HK-2 (cell line): ENCODE measurements around the gene WNT3A.
"Not testable (repeated sequence)": the region's sequence is repeated elsewhere in the genome, so short reads cannot be mapped to it uniquely, and the experiment has no call there.

Experiments
- DNase-seq: peaks from one replicate; pipeline ENCODE4 v3.0.0-alpha.2; 2018; ENCODE audit not compliant: unreplicated experiment

Gene WNT3A, protein sequence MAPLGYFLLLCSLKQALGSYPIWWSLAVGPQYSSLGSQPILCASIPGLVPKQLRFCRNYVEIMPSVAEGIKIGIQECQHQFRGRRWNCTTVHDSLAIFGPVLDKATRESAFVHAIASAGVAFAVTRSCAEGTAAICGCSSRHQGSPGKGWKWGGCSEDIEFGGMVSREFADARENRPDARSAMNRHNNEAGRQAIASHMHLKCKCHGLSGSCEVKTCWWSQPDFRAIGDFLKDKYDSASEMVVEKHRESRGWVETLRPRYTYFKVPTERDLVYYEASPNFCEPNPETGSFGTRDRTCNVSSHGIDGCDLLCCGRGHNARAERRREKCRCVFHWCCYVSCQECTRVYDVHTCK

DNA sequence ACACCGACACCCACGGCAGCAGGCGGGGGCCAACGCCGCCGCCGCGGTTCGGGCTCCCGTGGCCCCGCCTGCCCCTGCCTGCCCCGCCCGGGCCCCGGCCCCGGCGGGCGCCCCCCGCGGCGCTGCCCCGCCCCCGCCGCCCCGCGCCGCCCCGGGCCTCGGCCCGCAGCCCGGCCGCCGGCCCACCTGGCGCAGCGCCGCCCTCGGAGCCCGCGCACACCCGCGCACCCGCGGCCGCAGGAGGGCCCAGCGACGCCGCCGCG is at the start of gene WNT3A:
Gene WNT3A, plus strand, starts transcription at position 213 of the 263 bp plus-strand sequence. CDS start 131 bp downstream, outside the sequence.
- DNase-seq = no peak

DNA sequence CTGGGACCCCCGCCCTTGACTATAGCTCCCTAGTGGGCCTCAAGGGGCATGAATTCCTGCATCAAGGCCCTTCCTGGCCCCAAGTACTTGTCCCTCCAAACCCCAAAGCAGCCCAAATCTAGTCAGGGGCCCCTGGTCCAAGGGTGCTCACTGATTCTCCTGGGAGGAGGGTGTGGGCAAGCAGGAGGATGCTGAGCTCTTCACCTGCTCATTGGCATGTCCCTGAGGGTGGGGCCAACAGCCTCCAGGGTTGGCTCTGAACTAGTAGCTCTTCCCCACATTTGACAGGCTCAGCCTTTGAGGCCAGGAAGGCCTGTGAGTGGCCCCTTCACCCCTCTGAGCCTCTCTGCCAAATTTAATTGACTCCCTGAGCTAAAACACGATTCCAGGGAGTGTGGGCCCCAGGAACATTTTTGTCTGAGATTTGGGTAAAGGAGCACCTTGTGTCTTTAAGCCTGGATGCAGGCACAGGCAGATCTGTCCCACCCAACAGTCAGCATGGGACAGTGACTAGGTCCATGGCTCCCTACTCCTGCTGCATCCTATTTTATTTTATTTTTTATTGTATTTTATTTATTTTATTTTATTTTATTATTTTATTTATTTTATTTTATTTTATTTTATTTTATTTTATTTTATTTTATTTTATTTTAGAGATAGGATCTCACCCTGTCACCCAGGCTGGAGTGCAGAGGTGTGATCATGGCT is 48.0 kb upstream of the WNT3A start:
- DNase-seq = no peak

DNA sequence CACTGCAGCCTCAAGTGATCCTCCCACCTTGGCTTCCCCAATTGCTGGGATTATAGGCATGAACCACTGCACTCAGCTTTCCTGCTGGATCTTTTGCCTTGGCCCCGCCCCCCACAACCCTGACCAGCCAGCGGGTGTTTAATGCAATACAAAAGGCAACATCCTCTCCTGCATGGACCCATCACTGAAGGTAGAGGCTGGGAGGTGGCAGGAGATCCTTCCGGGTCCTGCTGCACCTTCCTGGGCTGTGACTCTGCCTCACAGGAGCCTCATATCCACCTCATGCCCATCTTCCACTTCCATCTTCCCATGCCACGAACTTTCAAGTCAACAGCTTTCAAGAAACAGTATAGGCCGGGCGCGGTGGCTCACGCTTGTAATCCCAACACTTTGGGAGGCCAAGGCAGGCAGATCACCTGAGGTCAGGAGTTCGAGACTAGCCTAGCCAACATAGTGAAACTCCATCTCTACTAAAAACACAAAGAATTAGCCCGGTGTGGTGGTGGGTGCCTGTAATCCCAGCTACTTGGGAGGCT is 47.4 kb upstream of the WNT3A start:
- no peak for DNase-seq

DNA sequence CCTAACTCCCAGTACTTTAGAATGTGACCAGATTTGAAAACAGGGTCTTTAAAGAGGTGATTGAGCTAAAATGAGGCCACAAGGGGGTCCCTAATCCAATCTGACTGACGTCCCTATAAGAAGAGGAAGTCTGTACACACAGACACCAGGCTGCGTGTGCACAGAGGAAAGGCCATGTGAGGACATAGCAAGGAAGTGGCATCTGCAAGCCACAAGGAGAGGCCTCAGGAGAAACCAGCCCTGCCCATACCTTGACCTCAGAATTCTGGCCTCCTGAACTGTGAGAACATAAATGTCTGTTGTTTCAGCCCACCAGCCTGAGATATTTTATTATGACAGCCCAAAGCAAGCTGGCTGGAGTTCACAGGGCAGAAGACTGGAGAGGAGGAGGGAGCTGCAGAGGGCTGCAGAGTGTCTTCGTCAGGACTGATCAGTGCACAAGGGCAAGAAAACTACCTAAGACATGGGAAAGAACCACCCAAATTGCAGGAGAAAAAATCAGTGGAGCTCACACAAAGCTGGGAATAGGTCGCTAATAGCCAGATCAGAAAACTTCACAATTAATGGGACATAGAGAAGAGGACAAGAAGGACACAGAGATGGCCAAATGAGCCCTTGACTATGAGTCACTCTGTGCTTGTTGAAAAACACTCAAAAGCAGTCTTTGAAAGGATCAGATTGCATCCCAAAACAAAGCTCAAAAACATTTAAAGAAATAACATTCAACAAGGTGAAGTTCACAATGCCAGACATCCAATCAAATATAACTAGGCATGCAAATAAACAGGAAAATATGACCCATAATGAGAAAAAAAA is 44.9 kb upstream of the WNT3A start:
- no peak for DNase-seq

DNA sequence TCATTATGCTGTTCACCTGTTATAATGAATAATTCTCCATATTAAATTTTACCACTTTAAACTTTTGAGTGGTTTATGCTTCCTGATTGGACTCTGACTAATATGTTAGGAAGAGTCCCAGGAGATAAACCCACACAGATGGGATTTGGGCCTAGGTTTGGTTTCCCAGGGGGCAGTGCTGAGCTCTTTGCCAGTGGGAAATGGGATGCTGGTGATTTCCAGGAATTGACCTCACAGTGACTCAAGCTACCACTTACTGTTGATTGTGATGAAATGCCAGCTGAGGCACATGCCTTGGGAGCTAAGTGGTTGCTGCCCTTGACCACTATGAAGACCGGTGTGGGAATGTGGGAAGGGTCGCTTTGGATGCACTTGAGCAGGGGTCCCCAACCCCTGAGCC is 40.1 kb upstream of the WNT3A start:
- DNase-seq = not testable (repeated sequence)

DNA sequence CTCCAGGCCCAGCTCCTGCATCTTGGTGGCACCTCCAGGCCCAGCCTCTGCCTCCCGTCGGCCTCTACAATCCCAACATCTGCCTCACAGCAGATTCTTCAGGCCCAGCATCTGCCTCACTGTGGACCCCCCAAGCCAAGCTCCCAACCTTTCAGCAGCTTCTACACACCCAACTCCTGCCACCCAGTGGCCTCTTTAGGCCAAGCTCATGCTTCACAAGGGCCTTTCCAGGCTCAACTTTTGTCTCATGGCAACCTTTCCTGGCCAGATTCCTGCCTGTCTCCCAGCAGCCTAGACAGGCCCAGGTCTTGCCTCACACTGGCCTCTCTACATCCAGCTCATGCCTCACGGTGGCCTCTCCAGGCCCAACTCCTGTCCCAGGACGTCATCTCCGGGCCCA is 39.0 kb upstream of the WNT3A start:
- not testable (repeated sequence) for DNase-seq

DNA sequence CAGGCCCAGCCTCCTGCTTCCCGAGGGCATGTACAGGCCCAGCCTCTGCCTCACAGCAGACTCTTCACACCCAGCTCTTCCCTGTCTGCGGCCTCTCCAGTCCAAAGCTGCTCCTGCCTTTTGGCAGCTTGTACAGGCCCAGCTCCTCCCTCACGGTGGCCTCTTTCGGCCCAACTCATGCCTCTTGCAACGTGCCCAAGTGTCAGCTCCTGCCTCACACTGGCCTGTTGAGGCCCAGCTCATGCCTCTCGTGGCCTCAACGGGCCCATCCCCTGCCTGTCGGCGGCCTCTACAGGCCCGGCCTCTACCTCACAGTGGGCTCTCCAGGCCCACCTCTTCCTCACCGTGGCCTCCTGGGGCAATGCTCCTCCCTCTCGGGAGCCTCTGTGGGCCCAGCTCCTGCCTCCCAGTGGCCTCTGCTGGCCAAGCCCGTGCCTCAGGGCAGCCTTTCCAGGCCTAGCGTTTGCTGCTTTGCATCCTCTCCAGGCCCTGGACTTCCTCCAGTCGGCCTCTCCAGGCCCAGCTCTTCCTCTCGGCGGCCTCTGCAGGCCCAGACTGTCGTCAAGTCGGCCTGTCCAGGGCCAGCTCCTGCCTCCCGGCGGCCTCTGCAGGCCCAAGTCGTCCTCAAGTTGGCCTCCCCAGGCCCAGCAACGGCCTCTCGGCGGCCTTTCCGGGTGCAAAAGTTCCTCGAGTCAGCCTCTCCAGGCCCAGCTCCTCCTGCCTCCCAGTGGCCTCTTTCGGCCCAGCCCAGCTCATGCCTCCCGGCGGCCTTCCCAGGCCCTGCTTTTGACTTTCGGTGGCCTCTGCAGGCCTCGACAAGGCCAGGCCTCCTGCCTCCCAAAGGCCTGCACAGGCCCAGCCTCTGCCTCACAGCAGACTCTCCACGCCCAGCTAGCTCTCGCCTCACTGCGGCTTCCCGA is 36.5 kb upstream of the WNT3A start:
- DNase-seq = not testable (repeated sequence)

DNA sequence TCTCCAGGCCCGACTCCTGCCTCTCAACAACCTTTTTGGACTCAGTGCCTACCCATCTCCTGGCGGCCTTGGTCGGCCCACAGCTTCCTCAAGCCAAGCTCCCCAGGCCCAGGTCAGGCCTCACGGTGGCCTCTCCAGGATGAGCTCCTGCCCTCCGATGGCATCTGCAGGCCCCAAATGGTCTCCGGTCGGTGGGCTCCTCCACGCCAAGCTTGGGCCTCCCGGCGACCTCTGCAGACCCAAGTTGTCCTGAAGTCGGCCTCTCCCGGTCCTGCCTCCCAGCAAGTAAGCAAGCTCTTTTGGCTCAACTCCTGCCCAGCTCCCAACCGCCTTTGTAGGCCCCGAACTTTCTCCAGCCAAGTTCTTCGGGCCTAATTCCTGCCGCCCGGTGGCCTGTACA is 35.6 kb upstream of the WNT3A start:
- not testable (repeated sequence) for DNase-seq

DNA sequence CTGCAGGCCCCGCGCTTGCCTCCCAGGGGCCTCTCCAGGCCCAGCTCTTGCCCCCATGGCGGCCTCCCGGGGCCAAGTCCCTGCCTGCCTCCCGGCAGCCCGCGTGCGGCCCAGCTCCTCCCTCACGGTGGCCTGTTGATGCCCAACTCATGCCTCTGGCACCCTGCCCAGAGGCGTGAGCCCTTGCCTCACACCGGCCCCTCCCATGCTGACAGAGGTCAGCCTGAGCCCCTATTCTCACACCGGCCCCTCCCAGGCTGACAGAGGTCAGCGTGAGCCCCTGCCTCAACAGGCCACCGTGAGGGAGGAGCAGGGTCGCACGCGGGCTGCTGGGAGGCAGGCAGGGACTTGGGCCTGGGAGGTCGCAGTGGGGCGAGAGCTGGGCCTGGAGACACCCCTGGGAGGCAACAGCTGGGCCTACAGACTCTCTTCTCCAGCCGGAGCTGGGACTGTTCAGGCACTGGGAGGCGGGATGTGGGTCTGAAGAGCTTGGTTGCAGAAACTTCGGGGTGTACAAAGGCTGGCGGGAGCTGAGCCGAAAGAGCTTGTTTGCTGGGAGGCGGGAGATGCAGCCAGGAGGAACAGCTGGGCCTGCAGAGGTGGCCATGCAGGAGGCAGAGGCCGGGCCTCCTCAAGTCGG is 35.0 kb upstream of the WNT3A start:
- not testable (repeated sequence) for DNase-seq

DNA sequence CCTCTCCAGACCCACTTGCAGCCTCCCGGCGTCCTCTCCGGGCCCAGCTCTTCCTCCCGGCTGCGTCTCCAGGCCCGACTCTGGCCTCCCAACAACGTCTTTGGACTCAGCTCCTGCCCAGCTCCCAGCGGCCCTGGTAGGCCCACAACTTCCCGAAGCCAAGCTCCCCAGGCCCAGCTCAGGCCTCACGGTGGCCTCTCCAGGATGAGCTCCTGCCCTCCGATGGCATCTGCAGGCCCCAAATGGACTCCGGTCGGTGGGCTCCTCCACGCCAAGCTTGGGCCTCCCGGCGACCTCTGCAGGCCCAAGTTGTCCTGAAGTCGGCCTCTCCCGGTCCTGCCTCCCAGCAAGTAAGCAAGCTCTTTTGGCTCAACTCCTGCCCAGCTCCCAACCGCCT is 34.5 kb upstream of the WNT3A start:
- not testable (repeated sequence) for DNase-seq

DNA sequence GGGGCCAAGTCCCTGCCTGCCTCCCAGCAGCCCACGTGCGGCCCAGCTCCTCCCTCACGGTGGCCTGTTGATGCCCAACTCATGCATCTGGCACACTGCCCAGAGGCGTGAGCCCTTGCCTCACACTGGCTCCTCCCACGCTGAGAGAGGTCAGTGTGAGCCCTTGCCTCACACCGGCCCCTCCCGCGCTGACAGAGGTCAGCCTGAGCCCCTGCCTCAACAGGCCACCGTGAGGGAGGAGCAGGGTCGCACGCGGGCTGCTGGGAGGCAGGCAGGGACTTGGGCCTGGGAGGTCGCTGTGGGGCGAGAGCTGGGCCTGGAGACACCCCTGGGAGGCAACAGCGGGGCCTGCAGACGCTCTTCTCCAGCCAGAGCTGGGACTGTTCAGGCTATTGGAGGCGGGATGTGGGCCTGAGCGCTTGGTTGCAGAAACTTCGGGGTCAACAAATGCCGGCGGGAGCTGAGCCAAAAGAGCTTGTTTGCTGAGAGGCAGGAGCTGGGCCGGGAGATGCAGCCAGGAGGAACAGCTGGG is 33.9 kb upstream of the WNT3A start:
- DNase-seq = not testable (repeated sequence)

DNA sequence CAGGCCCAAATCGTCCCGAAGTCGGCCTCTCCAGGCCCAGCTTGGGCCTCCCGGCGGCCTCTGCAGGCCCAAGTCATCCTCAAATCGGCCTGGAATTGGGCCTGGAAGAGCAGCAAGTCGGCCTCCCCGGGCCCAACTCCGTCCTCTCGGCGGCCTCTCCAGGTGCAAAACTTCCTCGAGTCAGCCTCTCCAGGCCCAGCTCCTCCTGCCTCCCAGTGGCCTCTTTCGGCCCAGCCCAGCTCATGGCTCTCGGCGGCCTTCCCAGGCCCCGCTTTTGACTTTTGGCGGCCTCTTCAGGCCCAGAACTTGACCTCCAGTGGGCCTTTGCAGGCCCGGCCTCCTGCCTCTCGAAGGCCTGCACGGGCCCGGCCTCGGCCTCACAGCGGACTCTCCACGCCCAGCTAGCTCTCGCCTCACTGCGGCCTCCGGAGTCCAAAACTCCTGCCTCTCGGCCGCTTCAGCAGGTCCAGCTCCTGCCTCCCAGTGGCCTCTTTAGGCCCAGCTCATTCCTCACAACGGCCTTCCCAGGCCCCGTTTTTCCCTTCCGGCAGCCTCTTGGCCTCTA is 33.0 kb upstream of the WNT3A start:
- not testable (repeated sequence) for DNase-seq

DNA sequence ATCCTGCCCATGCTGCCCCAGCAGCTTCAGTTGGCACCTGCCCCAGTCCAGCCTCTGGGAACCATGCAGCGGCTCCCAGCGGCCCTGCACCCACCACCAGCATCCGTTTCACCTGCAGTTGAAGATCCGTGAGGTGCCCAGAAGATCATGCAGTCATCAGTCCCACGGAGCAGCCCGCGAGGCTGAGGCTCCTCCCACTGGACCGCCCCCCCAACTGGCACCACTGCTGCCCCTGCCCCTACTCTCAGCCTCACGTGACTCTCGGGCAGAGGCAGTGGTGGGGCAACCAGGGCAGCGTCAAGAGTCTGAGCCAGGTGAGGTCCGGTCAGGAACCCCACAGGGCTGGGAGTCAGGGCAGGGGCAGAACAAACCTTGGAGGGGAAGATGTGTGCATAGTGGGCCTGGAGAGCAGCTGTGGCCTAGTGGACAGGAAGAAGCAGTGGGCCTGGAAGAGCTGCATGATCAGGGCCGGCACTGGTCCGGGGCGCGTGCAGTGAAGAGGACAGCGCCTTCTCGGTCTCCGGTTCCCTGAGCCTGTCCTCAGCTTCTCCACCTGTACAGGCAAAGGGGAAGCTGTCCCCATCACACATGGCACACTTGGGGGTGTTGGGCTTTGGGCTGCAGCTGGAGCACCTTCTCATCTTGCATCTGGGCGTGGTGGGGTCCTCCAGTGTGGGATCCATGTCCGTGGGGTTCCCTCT is 31.1 kb upstream of the WNT3A start:
- not testable (repeated sequence) for DNase-seq

DNA sequence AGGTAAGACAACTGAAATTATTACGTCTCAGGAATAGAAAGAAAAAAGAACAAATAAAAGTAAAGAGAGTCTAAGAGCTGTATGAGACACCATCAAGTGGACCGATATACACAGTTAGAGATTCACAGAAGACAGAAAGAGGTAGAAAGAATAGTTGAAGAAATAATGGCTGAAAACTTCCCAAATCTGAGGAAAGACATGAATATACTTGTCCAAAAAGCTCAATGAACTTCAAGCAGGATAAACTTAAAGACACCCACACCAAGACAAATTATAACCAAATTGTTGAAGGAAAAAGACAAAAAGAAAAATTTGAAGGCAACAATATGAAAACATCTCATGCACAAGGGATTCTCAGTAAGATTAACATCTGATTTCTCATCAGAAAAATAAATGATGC is 19.6 kb upstream of the WNT3A start:
- no peak for DNase-seq

DNA sequence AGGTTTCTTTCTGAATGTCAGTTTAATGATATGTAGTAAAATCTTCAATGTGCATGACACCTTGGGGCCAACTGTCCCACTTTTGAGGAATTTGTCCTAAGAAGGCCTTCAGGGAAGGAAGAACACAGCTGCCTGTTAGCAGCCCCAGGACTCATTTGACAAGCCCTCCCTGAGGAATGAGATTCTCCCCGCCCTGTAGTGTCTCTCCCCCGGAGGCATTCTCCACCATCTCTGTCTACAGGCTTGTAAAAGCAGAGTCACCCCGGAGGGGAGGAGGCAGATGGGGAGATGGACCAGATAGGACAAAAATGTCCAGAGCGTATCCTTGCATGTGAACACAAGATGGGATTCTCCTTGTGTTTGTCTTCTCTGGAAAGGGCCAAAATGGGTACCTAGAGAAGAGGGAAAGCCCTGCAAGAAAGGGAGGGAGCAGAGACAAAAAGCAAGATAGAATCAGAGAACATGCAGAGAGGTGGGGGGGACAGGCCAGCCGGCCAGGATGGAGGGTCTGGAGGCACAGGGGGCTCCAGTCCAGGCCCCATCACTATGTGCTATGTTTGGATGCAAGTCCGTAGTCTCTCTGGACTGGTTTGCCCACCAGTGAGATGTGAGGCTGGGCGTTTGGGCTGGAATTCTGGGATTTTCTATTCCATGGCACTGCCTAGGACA is 12.0 kb upstream of the WNT3A start:
- no peak for DNase-seq

DNA sequence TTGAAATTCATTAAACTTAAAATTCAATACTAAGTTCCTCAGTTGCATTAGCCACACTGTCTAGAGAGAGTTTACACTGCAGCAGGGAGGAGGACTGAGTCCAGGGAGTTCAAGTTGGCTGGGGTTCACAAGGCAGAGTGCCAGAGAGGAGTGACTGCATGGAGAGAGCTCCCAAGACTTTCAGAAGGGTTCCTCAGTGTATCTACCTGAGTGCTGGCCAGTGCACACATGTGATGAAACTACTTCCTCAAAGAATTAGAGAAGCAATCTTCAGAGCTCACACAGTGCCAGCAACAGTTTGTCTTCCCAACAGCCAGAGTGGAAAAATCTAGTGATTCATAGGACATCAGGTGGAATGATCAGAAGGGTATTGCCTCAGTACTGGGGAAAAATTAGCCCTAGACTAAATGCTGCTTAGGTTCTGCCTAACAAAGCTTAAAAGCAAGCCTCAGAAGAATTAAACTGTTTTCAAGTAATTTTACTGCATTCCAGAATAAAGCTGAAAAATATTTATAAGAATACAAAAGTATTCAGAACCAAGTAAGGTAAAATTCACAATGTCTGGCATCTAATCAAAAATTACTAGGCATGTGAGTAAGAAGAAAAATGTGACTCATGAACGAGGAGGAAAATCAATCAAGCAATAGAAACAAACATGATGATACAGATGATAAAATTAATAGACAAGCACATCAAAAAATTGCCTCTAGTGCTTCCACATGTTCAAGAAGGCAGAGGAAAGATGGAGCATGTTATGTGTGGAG is 10.4 kb upstream of the WNT3A start:
- DNase-seq = no peak

DNA sequence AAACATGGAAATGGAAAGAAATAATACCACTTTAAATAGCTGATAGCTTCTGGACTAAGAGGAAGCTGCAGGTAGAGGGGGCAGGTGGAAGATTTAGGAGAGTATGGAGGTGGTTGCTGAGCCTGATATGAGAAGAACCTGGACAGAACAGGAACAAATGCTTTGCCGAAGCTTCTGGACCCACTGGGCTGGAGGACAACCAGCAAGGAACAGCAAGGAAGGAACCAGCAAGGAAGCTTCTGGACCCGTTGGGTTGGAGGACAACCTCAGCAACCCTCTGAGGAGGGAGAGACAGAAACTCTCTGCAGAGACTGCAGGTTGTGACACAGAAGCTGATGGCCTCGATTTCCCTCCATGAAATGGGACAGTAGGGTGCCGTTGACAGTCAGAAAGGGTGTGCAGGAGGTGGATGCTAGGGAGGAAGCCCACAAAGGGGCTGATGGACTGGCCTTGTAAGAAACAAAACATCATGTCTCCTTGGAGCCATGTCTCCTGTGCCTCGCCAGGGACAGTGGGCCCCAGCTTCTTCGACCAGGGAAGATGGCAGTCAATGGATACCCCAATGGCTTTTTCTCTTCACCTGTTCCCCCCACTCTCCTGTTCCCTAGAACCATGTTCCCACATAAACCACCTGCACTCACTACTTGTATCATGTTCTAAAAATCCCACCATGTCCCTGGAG is 8.3 kb upstream of the WNT3A start:
- no peak for DNase-seq
